Gastrocnemius medialis (tissue), 4 donors: Measurements from ENCODE around the gene SPATA16. TPM values are rescaled to one million over a fixed set of nuclear protein-coding genes. Genes with fewer than 3 reads are reported as not detected.
A peak's percentile ranks its signal among the peaks of the same experiment; 100 is the strongest.
"Not testable (repeated sequence)": the region's sequence is repeated elsewhere in the genome, so short reads cannot be mapped to it uniquely, and the experiment has no call there.

ENCODE experiments used
- ATAC-seq, 2 donors: fragments of 150-250 bp; one replicate each; pipeline ENCODE4 v1.9.1; 2016
- DNase-seq, 2 donors: peaks; one replicate each; pipeline ENCODE4 v3.0.0-alpha.2; 2019
- H3K27ac ChIP-seq, 4 donors: fragments of 200-600 bp; sonication (generic); 1 replicate in 1 of 4; 2 replicates in 3 of 4; pipeline ENCODE4 v1.5.1; 2016 to 2018; ENCODE audit warnings: mild to moderate bottlenecking in 2 of 4, moderate library complexity in 1 of 4
- H3K27me3 ChIP-seq, 3 donors: fragments of 200-600 bp; sonication (generic) in 2 of 3; 1 replicate in 1 of 3; 2 replicates in 2 of 3; pipeline versions ENCODE4 v1.5.1 to v1.6.0; 2016 to 2019; ENCODE audit warnings: mild to moderate bottlenecking in 1 of 3, moderate library complexity in 1 of 3
- H3K36me3 ChIP-seq, 2 donors: fragments of 200-600 bp; sonication (generic) in 1 of 2; one replicate each; pipeline ENCODE4 v1.5.1; 2017 to 2018
- H3K4me1 ChIP-seq, 2 donors: fragments of 200-600 bp; sonication (generic) in 1 of 2; one replicate each; pipeline ENCODE4 v1.5.1; 2016 to 2017; ENCODE audit warnings: mild to moderate bottlenecking in 2 of 2
- H3K4me3 ChIP-seq, 4 donors: fragments of 200-600 bp; sonication (generic) in 3 of 4; 1 replicate in 1 of 4; 2 replicates in 3 of 4; pipeline ENCODE4 v1.5.1; 2016 to 2019; ENCODE audit warnings: mild to moderate bottlenecking in 2 of 4
- H3K9me3 ChIP-seq, 3 donors: fragments of 200-600 bp; sonication (generic) in 2 of 3; 1 replicate in 1 of 3; 2 replicates in 2 of 3; pipeline ENCODE4 v1.5.1; 2016 to 2019
- POLR2A ChIP-seq, 2 donors: fragments of 450-650 bp; IDR thresholded peaks; one replicate each; pipeline ENCODE4 v1.6.1; 2017; ENCODE audit warnings: antibody characterized with exemption in 2 of 2, mild to moderate bottlenecking in 2 of 2, moderate library complexity in 2 of 2
- in situ Hi-C, 4 donors: fragments of 200-750 bp; cut with MboI; loops; one replicate each; pipeline versions ENCODE4 v1.15.0 to v1.8.0; 2017; ENCODE audit warnings: low sequenced_read_pairs in 4 of 4
- intact Hi-C: fragments of 100-400 bp; cut with DNase I; formaldehyde crosslinking; loops from one replicate; pipeline ENCODE4 v1.15.1; 2023; ENCODE audit warnings: low total_unique reads
- total RNA-seq, 4 donors: library from RNA; depleted of rRNA; stranded (reverse); fragments of >200 nt; gene quantifications; one replicate each; pipeline versions ENCODE4 v1.1.0 to v1.2.3, GENCODE V29; 2016
- TF ChIP-seq, protein P1 (sequence below), 5 experiments: fragments of 450-650 bp in 3 of 5; fragments of 200-600 bp in 2 of 5; sonication (generic) in 2 of 5; IDR thresholded peaks in 4 of 5; conservative IDR thresholded peaks in 1 of 5; 1 replicate in 4 of 5; 2 replicates in 1 of 5; pipeline ENCODE4 v1.5.1; 2016 to 2019; ENCODE audit warnings: antibody characterized with exemption in 5 of 5, mild to moderate bottlenecking in 3 of 5, moderate library complexity in 3 of 5

The SPATA16 gene
- total RNA-seq, 4 donors from 2014 or later: not detected

DNA sequence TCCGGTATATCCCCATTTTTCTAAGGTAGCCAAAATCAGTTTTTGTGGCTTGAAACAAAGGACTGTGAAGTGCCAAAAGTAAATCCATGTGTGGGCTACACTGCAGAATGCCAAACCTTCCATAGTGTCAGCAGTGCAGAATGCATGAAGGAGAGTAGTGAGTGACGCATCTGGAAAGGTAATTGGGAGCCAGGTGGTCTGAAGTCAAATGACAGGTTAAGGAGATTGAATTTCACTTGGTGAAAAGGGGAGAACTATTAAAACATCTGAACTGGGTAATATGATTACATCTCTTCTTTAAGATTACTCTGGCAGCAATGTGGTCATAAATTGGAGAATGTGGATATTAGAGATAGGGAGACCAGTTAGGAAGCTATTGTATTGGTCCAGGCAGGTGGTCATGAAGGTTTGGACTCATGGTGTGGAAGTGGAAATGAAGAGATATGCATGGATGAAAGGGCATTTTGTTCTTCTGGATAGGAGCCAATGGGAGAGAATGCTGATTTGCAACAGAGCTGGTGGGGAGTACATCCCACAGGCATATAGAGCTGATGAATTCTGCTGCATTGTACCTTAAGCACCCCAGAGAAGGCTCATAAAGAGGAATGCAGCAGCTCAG is 272.3 kb downstream of the SPATA16 start:
- no peak overlapping the region for H3K27ac ChIP-seq
- H3K36me3 ChIP-seq: no peaks in the 10 kb centered on the region
- intact Hi-C loops: no loop called here
- no peaks in the 10 kb centered on the region for H3K4me1 ChIP-seq
- no peak for TF ChIP-seq POLR2A (IDR thresholded peaks at IDR 0.05)
- TF ChIP-seq, protein P1, sequence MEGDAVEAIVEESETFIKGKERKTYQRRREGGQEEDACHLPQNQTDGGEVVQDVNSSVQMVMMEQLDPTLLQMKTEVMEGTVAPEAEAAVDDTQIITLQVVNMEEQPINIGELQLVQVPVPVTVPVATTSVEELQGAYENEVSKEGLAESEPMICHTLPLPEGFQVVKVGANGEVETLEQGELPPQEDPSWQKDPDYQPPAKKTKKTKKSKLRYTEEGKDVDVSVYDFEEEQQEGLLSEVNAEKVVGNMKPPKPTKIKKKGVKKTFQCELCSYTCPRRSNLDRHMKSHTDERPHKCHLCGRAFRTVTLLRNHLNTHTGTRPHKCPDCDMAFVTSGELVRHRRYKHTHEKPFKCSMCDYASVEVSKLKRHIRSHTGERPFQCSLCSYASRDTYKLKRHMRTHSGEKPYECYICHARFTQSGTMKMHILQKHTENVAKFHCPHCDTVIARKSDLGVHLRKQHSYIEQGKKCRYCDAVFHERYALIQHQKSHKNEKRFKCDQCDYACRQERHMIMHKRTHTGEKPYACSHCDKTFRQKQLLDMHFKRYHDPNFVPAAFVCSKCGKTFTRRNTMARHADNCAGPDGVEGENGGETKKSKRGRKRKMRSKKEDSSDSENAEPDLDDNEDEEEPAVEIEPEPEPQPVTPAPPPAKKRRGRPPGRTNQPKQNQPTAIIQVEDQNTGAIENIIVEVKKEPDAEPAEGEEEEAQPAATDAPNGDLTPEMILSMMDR (IDR thresholded peaks at IDR 0.05 in 4 of 5, conservative IDR thresholded peaks at IDR 0.05 in 1 of 5): no peak
- H3K27me3 ChIP-seq: no peaks in the 10 kb centered on the region
- no peak overlapping the region for H3K4me3 ChIP-seq
- DNase-seq (no peak), ATAC-seq (no peak)
- H3K9me3 ChIP-seq: no peaks in the 10 kb centered on the region
- in situ Hi-C loops: no loop called here

DNA sequence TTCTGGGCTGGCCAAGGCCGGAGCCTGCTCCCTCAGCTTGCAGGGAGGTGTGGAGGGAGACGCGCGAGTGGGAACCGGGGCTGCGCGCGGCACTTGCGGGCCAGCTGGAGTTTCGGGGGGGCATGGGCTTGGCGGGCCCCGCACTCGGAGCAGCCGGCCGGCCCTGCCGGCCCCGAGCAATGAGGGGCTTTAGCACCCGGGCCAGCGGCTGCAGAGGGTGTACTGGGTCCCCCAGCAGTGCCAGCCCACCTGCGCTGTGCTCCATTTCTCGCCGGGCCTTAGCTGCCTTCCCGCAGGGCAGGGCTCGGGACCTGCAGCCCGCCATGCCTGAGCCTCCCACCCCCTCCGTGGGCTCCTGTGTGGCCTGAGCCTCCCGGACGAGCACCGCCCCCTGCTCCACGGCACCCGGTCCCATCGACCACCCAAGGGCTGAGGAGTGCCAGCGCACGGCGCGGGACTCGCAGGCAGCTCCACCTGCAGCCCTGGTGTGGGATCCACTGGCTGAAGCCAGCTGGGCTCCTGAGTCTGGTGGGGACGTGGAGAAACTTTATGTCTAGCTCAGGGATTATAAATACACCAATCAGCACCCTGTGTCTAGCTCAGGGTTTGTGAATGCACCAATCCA is 274.2 kb downstream of the SPATA16 start:
- ATAC-seq, H3K4me3 ChIP-seq, H3K36me3 ChIP-seq, intact Hi-C loops, H3K27me3 ChIP-seq, H3K4me1 ChIP-seq, H3K9me3 ChIP-seq, in situ Hi-C loops, H3K27ac ChIP-seq, DNase-seq: not testable (repeated sequence)

DNA sequence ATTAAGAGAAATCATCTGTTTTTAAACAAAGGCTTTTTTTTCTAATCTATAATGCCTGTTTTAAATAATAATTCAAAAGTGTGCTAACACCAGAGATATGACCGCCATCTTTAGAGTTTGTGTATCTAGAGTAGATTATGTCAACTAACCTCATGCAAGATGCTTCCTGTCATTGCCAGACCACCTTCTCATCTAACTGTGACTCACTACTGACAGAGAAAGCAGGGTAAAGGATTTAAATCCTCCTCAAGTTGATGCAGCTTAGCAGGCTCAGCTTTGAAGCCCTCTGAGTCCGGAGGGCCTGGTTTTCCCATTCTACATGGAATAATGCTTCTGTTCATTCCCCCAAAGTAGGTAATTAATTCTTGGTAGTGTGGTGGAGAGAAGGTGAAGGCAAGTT is 282.0 kb downstream of the SPATA16 start:
- Histone ChIP-seq H3K27ac (no peak overlapping the region), H3K9me3 (no peaks in the 10 kb centered on the region), H3K27me3 (no peaks in the 10 kb centered on the region), H3K36me3 (no peaks in the 10 kb centered on the region), H3K4me1 (peaks cover 0 to 2% of the 10 kb centered on the region in 2 donors), H3K4me3 (no peak overlapping the region)
- DNase-seq: no peak
- TF ChIP-seq, protein P1 (IDR thresholded peaks at IDR 0.05 in 4 of 5, conservative IDR thresholded peaks at IDR 0.05 in 1 of 5): no peak
- TF ChIP-seq POLR2A (IDR thresholded peaks at IDR 0.05): no peak
- ATAC-seq: no peak
- in situ Hi-C loops: no loop called here
- intact Hi-C loops: no loop called here

DNA sequence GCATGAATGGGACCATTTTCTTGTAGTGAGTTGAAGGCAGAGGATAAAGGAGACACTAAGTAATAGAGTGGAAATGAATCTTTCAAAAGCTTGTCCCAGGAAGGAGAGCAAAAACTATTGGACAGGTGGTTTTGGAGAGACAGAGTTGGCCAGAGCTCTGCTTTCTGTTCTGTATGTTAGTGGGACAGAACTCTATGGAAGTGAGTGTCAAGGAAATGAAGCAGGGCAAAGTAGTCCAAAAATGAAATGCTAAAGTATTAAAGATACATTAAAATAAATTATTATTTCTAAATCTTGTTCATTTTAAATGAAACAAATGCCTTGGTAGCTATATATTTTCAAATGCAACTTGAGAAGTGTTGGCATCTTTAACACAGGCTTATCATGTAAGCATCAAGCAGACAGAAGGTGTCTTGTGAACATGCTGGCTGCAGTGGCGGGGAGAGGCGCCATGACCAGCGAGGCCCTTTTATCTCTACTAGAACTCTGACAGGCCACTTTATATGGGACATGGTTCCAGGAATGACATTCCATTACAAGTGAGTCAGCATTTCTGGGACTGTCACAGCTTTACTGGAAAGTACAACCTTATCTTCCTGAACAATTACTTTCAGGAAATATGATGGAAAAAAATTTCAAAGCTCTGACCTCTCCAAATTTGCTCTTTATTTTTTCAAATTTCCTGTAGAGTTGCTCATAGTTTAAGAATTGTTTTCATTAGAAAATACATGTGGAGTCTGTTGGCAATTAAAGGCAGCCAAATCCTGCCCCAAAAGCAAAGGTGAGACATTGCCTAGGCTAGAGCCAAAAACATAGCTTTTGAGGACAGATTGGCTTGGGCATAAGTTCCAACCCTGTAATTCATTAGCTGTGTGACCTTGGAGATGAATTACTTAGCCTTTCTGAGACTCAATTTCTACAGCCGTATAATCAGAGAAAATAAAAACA is 284.0 kb downstream of the SPATA16 start:
- H3K27me3 ChIP-seq: no peaks in the 10 kb centered on the region
- ATAC-seq (peak; percentile 55 to 69), DNase-seq (no peak)
- in situ Hi-C loops: no loop called here
- H3K27ac ChIP-seq: no peak overlapping the region
- no peaks in the 10 kb centered on the region for H3K36me3 ChIP-seq
- intact Hi-C loops: no loop called here
- no peaks in the 10 kb centered on the region for H3K9me3 ChIP-seq
- TF ChIP-seq, protein P1 (IDR thresholded peaks at IDR 0.05 in 4 of 5, conservative IDR thresholded peaks at IDR 0.05 in 1 of 5): no peak
- TF ChIP-seq POLR2A (IDR thresholded peaks at IDR 0.05): no peak
- peaks cover 0 to 2% of the 10 kb centered on the region in 2 donors for H3K4me1 ChIP-seq
- H3K4me3 ChIP-seq: no peak overlapping the region

DNA sequence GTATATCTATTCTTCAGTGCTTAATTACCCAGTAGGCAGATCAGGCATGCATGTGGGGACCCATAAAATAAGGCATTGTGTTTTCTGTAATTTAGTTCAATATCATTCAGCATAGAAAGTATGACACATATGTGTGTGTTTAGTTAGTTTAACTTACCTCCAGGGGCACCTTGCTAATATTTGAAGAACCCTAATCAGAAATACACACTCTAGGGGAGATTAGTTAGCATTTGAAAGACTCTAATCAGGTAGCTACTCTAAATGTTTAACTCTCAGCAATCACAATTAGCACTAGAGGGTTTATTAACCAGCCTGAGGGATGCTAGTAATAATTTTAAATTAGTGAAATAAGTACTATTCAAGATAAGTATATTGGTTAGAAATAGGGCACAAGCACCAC is 286.0 kb downstream of the SPATA16 start:
- no peaks in the 10 kb centered on the region for H3K9me3 ChIP-seq
- in situ Hi-C loops (no loop called here), intact Hi-C loops (no loop called here)
- DNase-seq (no peak), ATAC-seq (no peak)
- H3K4me1 ChIP-seq: peaks cover 0 to 2% of the 10 kb centered on the region in 2 donors
- H3K36me3 ChIP-seq: no peaks in the 10 kb centered on the region
- H3K27me3 ChIP-seq: no peaks in the 10 kb centered on the region
- H3K27ac ChIP-seq: no peak overlapping the region
- TF ChIP-seq, protein P1 (IDR thresholded peaks at IDR 0.05 in 4 of 5, conservative IDR thresholded peaks at IDR 0.05 in 1 of 5): no peak
- no peak for TF ChIP-seq POLR2A (IDR thresholded peaks at IDR 0.05)
- H3K4me3 ChIP-seq: no peak overlapping the region
